Neural progenitor cell (in vitro differentiated cells): ENCODE data around the gene CPNE1. TPM values are rescaled to one million over a fixed set of nuclear protein-coding genes. Genes with fewer than 3 reads are reported as not detected.

Experiments
- DNase-seq: peaks from one replicate; pipeline ENCODE4 v3.0.0-alpha.2; 2016; ENCODE audit warnings: low spot score
- H2AFZ ChIP-seq: fragments of 200-600 bp; sonication (generic); replicated peaks from 2 replicates; pipeline ENCODE4 v1.6.1; 2016; ENCODE audit warnings: antibody characterized with exemption
- H3F3A ChIP-seq: fragments of 200-600 bp; sonication (generic); 2 replicates; pipeline ENCODE4 v1.6.1; 2016; ENCODE audit warnings: antibody characterized with exemption, low read depth
- H3K27ac ChIP-seq: fragments of 200-600 bp; sonication (generic); 2 replicates; pipeline ENCODE4 v1.5.1; 2016; ENCODE audit warnings: mild to moderate bottlenecking
- H3K27me3 ChIP-seq: fragments of 200-600 bp; sonication (generic); 2 replicates; pipeline ENCODE4 v1.6.1; 2016; ENCODE audit warnings: mild to moderate bottlenecking, moderate library complexity
- H3K36me3 ChIP-seq: fragments of 200-600 bp; sonication (generic); 2 replicates; pipeline ENCODE4 v1.5.1; 2016
- H3K4me1 ChIP-seq: fragments of 200-600 bp; sonication (generic); 2 replicates; pipeline ENCODE4 v1.6.1; 2016; ENCODE audit warnings: mixed run types
- H3K4me2 ChIP-seq: fragments of 200-600 bp; sonication (generic); 2 replicates; pipeline ENCODE4 v1.6.1; 2016
- H3K4me3 ChIP-seq: fragments of 200-600 bp; sonication (generic); 2 replicates; pipeline ENCODE4 v1.5.1; 2016
- H3K79me2 ChIP-seq: fragments of 200-600 bp; sonication (generic); 2 replicates; pipeline ENCODE4 v1.6.1; 2016; ENCODE audit warnings: low read depth
- H3K9ac ChIP-seq: fragments of 200-600 bp; sonication (generic); 2 replicates; pipeline ENCODE4 v1.6.1; 2016
- H3K9me3 ChIP-seq: fragments of 200-600 bp; sonication (generic); 2 replicates; pipeline ENCODE4 v1.5.1; 2016; ENCODE audit warnings: low read depth
- H4K20me1 ChIP-seq: fragments of 200-600 bp; sonication (generic); 2 replicates; pipeline ENCODE4 v1.6.1; 2016; ENCODE audit warnings: low read depth
- H3K27ac Mint-ChIP-seq: 3 replicates; pipeline ENCODE4 v1.8.0; 2021; ENCODE audit warnings: mixed read lengths
- H3K27me3 Mint-ChIP-seq: 2 replicates; pipeline ENCODE4 v1.8.0; 2022; ENCODE audit warnings: low read depth, mild to moderate bottlenecking, inconsistent platforms, moderate library complexity, mixed read lengths; ENCODE audit not compliant: insufficient read depth
- H3K36me3 Mint-ChIP-seq: 3 replicates; pipeline ENCODE4 v1.8.0; 2021; ENCODE audit warnings: mixed read lengths
- H3K4me1 Mint-ChIP-seq: 3 replicates; pipeline ENCODE4 v1.8.0; 2021; ENCODE audit warnings: mixed read lengths
- H3K4me3 Mint-ChIP-seq: 3 replicates; pipeline ENCODE4 v1.8.0; 2021; ENCODE audit warnings: mild to moderate bottlenecking, moderate library complexity, mixed read lengths
- H3K9me3 Mint-ChIP-seq: 3 replicates; pipeline ENCODE4 v1.8.0; 2020; ENCODE audit warnings: mixed read lengths
- CTCF ChIP-seq: fragments of 200-600 bp; sonication (generic); IDR thresholded peaks from 2 replicates; pipeline ENCODE4 v1.5.1; 2017; ENCODE audit warnings: antibody characterized with exemption, mild to moderate bottlenecking
- EZH2 ChIP-seq: fragments of 200-600 bp; sonication (generic); IDR thresholded peaks from 2 replicates; pipeline ENCODE4 v1.6.1; 2017; ENCODE audit warnings: antibody characterized with exemption, mild to moderate bottlenecking, moderate library complexity
- EZH2phosphoT487 ChIP-seq: fragments of 200-600 bp; sonication (generic); IDR thresholded peaks from 2 replicates; pipeline ENCODE4 v1.6.1; 2017; ENCODE audit warnings: antibody characterized with exemption
- total RNA-seq: library from RNA; depleted of rRNA; stranded (reverse); fragments of >200 nt; gene quantifications from 2 replicates; pipeline ENCODE4 v1.2.3, GENCODE V29; 2015; ENCODE audit warnings: low replicate concordance

The CPNE1 gene
- total RNA-seq, 1 donor from 2014 or later: 140 TPM

- Histone ChIP-seq H3K4me1 (peaks cover 14% of the 10 kb centered on the region), H3K4me3 (peak overlapping the region; percentile 46), H3K9ac (no peak overlapping the region), H3K9me3 (no peaks in the 10 kb centered on the region), H3K27me3 (peaks cover 15% of the 10 kb centered on the region), H3K27ac (no peak overlapping the region), H3K79me2 (no peaks in the 10 kb centered on the region), H2AFZ (no peak overlapping the region), H3K36me3 (no peaks in the 10 kb centered on the region), H3F3A (peaks cover 67% of the 10 kb centered on the region), H4K20me1 (peaks cover 3% of the 10 kb centered on the region), H3K4me2 (peak overlapping the region; percentile 94)
- H3K27me3 Mint-ChIP-seq: peaks cover 11% of the 10 kb centered on the region
- peaks cover 12% of the 10 kb centered on the region for H3K36me3 Mint-ChIP-seq
- no peak overlapping the region for H3K27ac Mint-ChIP-seq
- peak overlapping the region; percentile 91 for H3K4me3 Mint-ChIP-seq
- H3K4me1 Mint-ChIP-seq: peaks cover 22% of the 10 kb centered on the region
- TF ChIP-seq CTCF (peak; percentile 54), EZH2phosphoT487 (no peak), EZH2 (no peak)
- H3K9me3 Mint-ChIP-seq: no peaks in the 10 kb centered on the region
- DNase-seq: peak; percentile 79
Observed at GRCh38 chr20:35617397-35618262, 47.1 kb downstream of the CPNE1 start.

GRCh38 chr20:35616465-35617396, 48.0 kb downstream of the CPNE1 start:
- Histone ChIP-seq H3K4me3 (peak overlapping the region; percentile 46), H2AFZ (no peak overlapping the region), H3K9me3 (no peaks in the 10 kb centered on the region), H3K9ac (no peak overlapping the region), H3K79me2 (no peaks in the 10 kb centered on the region), H3K36me3 (no peaks in the 10 kb centered on the region), H3K27ac (no peak overlapping the region), H4K20me1 (peaks cover 3% of the 10 kb centered on the region), H3K4me2 (peak overlapping the region; percentile 94), H3K27me3 (peaks cover 15% of the 10 kb centered on the region), H3F3A (peaks cover 58% of the 10 kb centered on the region), H3K4me1 (peaks cover 14% of the 10 kb centered on the region)
- Mint-ChIP-seq H3K27ac (no peak overlapping the region), H3K27me3 (peaks cover 11% of the 10 kb centered on the region), H3K4me1 (peaks cover 22% of the 10 kb centered on the region), H3K4me3 (peak overlapping the region; percentile 91), H3K9me3 (no peaks in the 10 kb centered on the region), H3K36me3 (peaks cover 9% of the 10 kb centered on the region)
- TF ChIP-seq EZH2phosphoT487 (no peak), EZH2 (no peak), CTCF (no peak)
- DNase-seq: peak; percentile 100

- Mint-ChIP-seq H3K4me3 (peak within 1 kb of the TSS; percentile 91), H3K27ac (peak within 1 kb of the TSS; percentile 33), H3K27me3 (peaks cover 8% of the 10 kb centered on the region), H3K4me1 (peaks cover 22% of the 10 kb centered on the region), H3K36me3 (peaks cover 2% of the 10 kb centered on the region), H3K9me3 (no peaks in the 10 kb centered on the region)
- Histone ChIP-seq H3K4me3 (peak within 1 kb of the TSS; percentile 46), H3K27me3 (peaks cover 15% of the 10 kb centered on the region), H3K27ac (no peak within 1 kb of the TSS), H3K4me2 (peak within 1 kb of the TSS; percentile 94), H3F3A (peaks cover 50% of the 10 kb centered on the region), H3K4me1 (peaks cover 14% of the 10 kb centered on the region), H3K9me3 (no peaks in the 10 kb centered on the region), H4K20me1 (peaks cover 3% of the 10 kb centered on the region), H2AFZ (peak within 1 kb of the TSS; percentile 72), H3K36me3 (no peaks in the 10 kb centered on the region), H3K79me2 (no peaks in the 10 kb centered on the region), H3K9ac (no peak within 1 kb of the TSS)
- no peak for DNase-seq
- TF ChIP-seq EZH2phosphoT487 (no peak), CTCF (no peak), EZH2 (no peak)
Observed at GRCh38 chr20:35615667-35616464, 48.8 kb downstream of the CPNE1 start, which contains the start of gene SPAG4. Gene SPAG4 (plus strand): TSS chr20:35615829. CDS start chr20:35616004, 175 bp downstream.
